Measurements from ENCODE around the gene THEMIS2.

The THEMIS2 gene

DNA sequence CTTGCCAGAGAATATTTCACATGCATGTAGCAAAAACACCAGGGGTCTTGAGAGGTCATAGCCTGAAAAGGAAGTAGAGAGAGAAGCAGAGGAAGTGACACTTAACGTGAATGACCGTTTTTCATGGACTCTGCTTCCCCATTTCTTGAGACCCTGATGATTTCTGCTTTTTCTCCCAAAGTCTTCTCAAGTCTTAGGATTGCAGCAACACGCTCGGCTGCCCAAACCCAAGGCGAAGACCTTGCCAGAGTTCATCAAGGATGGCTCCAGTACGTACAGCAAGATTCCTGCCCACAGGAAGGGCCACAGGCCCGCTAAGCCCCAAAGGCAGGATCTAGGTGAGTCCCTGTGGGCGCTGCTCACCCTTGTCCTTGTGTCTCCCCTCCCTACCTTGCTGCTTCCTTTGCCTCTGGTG is 12.8 kb downstream of the THEMIS2 start:
- DNase-seq (ENCODE audit: extremely low read depth in 1 of 2, low read depth in 1 of 2): no peak

DNA sequence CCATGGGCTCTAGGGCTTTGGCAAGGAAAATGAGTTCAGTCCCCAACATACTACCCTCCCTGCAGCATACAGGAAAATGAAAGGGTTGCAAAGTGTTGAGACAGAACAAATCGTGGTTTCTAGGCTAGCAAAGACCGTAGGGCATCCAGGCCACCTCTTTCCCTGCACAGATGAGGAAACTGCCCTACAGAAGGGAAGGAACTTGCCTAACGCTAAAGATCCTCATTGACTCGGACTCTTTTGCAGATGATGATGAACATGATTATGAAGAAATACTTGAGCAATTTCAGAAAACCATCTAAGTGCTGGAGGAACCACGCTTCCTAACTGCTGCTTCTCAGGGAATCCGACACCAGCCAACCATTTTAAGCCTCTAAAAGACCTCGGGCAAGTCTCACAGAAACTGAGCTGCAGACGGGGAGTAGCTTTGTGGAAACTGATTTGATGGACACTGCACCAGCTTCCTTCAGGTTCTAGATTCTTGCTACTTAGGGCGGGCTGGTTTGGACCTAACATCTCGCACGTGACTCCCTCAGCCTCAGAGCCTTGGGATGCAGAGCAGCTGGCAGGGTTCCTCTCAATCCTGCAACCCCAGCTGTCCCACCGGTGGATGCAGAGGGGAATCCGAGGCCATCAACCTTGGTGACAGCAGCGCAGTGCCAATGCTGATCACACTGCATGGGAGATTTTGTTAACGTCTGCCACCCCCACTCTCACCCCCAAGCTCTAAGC is 13.4 kb downstream of the THEMIS2 start:
- DNase-seq (ENCODE audit: extremely low read depth in 1 of 2, low read depth in 1 of 2): no peak

- no peak for DNase-seq (ENCODE audit: extremely low read depth in 1 of 2, low read depth in 1 of 2)
Observed at GRCh38 chr1:27886353-27886679, 14.0 kb downstream of the THEMIS2 start.

DNA sequence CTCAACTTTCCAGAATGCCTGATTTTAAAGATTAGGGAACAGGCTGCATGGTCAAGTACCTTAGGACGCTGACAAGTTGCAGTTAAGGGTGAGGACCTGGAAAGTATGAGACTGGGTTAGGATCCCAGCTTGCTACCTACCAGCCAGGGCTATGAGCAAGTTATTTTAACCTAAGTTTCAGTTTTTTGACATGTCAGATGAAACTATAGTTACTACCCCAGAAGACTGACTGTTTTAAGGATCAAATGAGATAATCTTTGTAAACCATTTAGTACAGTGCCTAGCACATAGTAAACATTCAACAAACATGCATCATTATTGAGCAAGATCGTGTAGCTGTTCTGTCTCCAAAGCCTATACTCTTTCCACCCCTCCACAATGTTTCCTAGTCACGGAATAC is 14.4 kb downstream of the THEMIS2 start:
- no peak for DNase-seq (ENCODE audit: extremely low read depth in 1 of 2, low read depth in 1 of 2)

- DNase-seq (ENCODE audit: extremely low read depth in 1 of 2, low read depth in 1 of 2): no peak
Observed at GRCh38 chr1:27887215-27888021, 15.1 kb downstream of the THEMIS2 start.

DNA sequence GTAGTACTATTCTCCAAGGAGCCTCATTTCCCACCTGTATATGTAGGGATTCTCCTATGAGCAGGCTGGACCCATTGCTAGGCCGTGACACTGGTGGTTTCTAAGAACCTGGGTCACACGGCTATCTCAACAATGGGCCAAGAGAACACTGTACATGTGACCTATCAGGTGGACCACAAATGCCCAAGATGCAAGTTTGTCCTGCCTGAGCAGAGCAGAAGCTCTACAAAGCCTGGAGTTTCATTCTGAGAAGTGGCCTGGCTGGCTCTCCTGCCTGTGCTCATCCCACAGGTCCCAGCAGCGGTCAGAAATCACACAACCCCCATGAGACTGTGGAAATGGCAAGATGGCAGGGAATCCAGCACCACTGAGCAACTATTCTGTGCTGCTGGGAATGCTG is 17.2 kb downstream of the THEMIS2 start:
- DNase-seq (ENCODE audit: extremely low read depth in 1 of 2, low read depth in 1 of 2): no peak

- no peak for DNase-seq (ENCODE audit: extremely low read depth in 1 of 2, low read depth in 1 of 2)
Observed at GRCh38 chr1:27891196-27891889, 19.0 kb downstream of the THEMIS2 start.

- no peak for DNase-seq (ENCODE audit: extremely low read depth in 1 of 2, low read depth in 1 of 2)
Observed at GRCh38 chr1:27894521-27894920, 22.2 kb downstream of the THEMIS2 start.

DNA sequence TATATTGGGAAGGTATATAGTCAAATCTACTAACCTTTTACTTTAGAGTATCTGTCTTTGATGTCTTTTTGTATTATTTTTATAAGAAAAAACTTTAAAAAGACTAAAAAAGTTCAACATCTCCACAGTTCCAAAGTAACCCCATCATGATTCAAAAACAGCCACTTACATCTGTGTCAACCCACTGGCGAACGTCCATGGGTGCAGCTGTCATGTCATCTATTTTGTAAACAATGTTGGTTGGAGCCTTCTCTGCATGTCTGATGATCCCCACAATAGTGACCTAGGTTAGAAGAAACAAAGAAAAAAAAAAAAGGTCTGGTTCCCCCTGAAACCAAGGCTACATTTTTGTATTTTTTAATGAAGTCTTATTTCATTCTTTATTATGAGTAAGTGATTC is 34.4 kb downstream of the THEMIS2 start:
- DNase-seq (ENCODE audit: extremely low read depth in 1 of 2, low read depth in 1 of 2): no peak

DNA sequence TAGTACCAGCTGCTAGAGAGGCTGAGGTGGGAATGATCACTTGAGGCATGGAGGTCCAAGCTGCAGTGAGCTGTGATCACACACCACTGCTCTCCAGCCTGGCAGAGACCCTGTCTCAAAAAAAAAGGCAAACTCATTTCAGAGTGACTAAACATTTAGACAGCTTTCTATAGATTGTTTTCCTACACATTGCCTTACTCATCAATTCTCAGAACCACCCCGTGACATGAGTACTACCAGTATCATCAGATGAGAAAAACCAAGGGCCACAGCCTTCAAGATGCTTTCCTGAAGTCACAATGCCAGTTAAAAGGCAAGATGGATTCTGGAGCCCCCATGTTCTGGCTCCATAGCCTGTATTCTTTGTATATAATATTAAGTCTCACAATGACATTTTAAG is 40.1 kb downstream of the THEMIS2 start:
- no peak for DNase-seq (ENCODE audit: extremely low read depth in 1 of 2, low read depth in 1 of 2)

- DNase-seq (ENCODE audit: extremely low read depth in 1 of 2, low read depth in 1 of 2): no peak
Observed at GRCh38 chr1:27915082-27915575, 42.8 kb downstream of the THEMIS2 start.

DNA sequence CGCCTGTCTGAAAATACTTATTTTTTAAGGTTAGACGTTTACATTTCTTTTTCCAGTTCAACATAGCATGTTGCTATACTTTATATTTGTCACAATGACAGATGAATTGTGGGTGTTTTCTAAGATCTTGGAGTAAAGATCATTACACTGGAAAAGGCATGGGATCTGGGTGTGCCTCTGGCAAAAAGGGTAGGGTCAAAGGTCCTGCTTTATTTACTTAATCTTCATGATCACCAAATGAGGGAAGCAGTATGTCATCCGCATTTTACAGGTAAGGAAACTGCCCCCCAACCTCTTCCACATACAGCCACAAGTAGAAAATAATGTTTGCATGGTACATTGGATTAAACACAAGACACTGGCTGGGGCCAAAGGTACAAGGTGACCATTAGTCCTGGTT is 49.9 kb downstream of the THEMIS2 start:
- DNase-seq (ENCODE audit: extremely low read depth in 1 of 2, low read depth in 1 of 2): no peak

DNA sequence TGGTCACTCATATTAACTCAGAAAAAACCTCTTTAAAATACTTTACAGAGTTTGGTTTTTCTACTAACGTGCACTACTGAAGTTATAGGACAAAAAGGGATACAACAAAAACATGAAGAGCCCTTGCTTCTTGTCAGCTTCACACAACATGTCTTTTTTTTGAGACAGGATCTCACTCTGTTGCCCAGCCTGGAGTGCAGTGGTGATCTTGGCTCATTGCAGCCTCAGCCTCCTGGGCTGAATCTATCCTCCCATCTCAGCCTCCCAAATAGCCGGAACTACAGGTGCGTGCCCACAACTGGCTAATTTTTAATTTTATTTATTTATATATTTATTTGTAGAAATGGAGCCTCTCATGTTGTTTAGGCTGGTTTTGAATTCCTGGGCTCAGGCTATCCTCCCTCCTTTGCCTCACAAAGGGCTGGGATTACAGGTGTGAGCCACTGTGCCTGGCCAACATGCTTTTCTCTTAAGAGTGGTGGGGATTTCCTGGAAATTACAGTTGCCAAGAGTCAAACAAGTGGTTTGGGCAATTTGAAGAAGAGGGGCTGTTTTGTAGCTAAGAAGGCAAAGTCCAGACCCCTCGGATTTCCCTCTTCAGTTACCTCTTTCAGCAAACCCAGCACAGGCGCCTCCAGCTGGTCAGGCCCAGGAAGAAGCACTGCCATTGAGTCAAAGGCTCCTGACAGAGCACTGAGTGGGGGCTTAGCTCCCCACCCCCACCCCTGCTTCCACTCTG is 56.0 kb downstream of the THEMIS2 start:
- no peak for DNase-seq (ENCODE audit: extremely low read depth in 1 of 2, low read depth in 1 of 2)

DNA sequence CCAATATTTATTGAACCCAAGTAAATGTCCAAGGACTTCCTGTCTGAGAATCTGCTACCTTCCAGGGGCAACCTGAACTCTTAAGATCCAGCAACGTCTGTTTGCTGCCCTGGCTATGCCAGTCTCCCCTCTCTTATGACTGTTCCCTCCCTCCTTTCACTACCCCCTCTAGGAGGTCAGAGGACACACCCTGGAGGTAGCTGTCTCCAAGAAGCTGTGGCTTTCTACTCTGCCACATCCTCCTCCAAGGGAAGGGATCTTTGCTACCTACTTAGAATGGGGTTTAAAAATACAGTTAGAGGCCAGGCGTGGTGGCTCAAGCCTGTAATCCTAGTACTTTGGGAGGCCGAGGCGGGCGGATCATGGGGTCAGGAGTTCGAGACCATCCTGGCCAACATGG is 58.8 kb downstream of the THEMIS2 start:
- no peak for DNase-seq (ENCODE audit: extremely low read depth in 1 of 2, low read depth in 1 of 2)

DNA sequence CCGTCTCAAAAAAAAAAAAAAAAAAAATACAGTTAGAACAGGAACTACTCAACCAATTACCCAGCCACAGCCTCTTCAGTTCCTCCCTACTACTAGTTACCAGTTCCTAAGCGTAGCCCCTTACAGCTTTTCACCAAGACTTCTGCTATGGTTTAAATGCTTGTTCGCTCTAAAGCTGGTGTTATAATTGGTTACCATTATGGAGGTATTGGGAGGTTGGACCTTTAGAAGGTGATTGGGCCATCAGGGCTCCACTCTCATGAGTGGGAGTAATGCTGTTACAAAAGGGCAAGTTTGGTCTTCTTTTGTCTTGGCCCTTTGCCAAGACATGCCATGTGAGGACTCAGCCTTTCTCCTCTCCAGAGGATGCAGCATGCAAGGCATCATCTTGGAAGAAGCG is 59.4 kb downstream of the THEMIS2 start:
- no peak for DNase-seq (ENCODE audit: extremely low read depth in 1 of 2, low read depth in 1 of 2)

- DNase-seq (ENCODE audit: extremely low read depth in 1 of 2, low read depth in 1 of 2): no peak
Observed at GRCh38 chr1:27934818-27935549, 62.6 kb downstream of the THEMIS2 start, which contains the start of gene SMPDL3B. Gene SMPDL3B, plus strand, starts transcription at chr1:27935000. Its CDS starts 184 bp downstream, at chr1:27935184.

DNA sequence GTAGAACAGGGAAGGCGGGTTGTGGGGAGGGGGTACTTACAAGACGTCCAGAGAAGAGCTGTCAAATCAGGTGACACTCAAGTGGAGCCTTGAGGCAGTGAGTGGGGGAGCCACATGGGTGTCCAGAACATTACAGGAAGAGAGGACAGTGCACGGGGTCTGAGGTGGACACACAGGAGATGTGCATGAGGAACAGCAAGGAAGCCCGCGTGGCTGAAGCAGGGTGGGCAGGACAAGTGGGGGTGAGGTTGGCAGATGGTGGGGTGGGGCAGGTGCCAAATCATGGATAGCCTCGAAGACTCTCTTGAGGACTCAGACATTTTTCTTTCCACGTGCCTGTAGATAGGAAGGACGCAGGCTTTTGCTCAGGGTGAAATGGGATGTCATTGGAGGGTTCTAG is 63.4 kb downstream of the THEMIS2 start:
- no peak for DNase-seq (ENCODE audit: extremely low read depth in 1 of 2, low read depth in 1 of 2)

All from activated CD8-positive, alpha-beta memory T cell treated with anti-CD3 and anti-CD28 coated beads for 1 hour (primary cell).